GM18505 (cell line): ENCODE results near the gene ATP2B1.

Experiments
- ATAC-seq: cut with Tn5 transposase; IDR thresholded peaks from one replicate; pipeline ENCODE4 v1.9.1; 2021; ENCODE audit not compliant: unreplicated experiment
- POLR2A ChIP-seq: IDR thresholded peaks from 4 replicates; pipeline ENCODE4 v1.6.1; 2011; ENCODE audit warnings: borderline replicate concordance; ENCODE audit not compliant: insufficient read depth, insufficient read length; ENCODE audit errors: extremely low read depth

Gene ATP2B1

GRCh38 chr12:89603678-89604077, 105.0 kb downstream of the ATP2B1 start:
- ATAC-seq, result no peak

GRCh38 chr12:89597770-89598169, 110.9 kb downstream of the ATP2B1 start:
- no peak for ATAC-seq
- TF ChIP-seq POLR2A, result no peak

More at GRCh38 chr12:89603678-89604077, 105.0 kb downstream of the ATP2B1 start:
- TF ChIP-seq POLR2A, result no peak

GRCh38 chr12:89597210-89597609, 111.4 kb downstream of the ATP2B1 start:
- no peak for ATAC-seq
- TF ChIP-seq POLR2A, result no peak

- TF ChIP-seq POLR2A, result no peak
- ATAC-seq, result no peak
These were observed 114.8 kb downstream of the ATP2B1 start for GRCh38 chr12:89593873-89594272.

- no peak for TF ChIP-seq POLR2A
- no peak for ATAC-seq
These were observed 115.4 kb downstream of the ATP2B1 start for GRCh38 chr12:89593233-89593632.

GRCh38 chr12:89589753-89590152, 118.9 kb downstream of the ATP2B1 start:
- no peak for TF ChIP-seq POLR2A
- no peak for ATAC-seq

GRCh38 chr12:89578499-89578898, 130.1 kb downstream of the ATP2B1 start:
- ATAC-seq, result no peak
- no peak for TF ChIP-seq POLR2A

GRCh38 chr12:89576572-89577220, 131.9 kb downstream of the ATP2B1 start:
- no peak for ATAC-seq
- no peak for TF ChIP-seq POLR2A

- no peak for ATAC-seq
These were observed 133.3 kb downstream of the ATP2B1 start for GRCh38 chr12:89575374-89575773.

GRCh38 chr12:89574736-89575208, 133.9 kb downstream of the ATP2B1 start:
- TF ChIP-seq POLR2A, result no peak
- ATAC-seq, result no peak

More at GRCh38 chr12:89575374-89575773, 133.3 kb downstream of the ATP2B1 start:
- TF ChIP-seq POLR2A, result no peak

GRCh38 chr12:89573051-89573810, 135.4 kb downstream of the ATP2B1 start:
- no peak for ATAC-seq
- TF ChIP-seq POLR2A, result no peak

GRCh38 chr12:89571491-89572195, 137.0 kb downstream of the ATP2B1 start:
- no peak for TF ChIP-seq POLR2A
- ATAC-seq, result no peak

- no peak for TF ChIP-seq POLR2A
- no peak for ATAC-seq
These were observed 140.2 kb downstream of the ATP2B1 start for GRCh38 chr12:89568484-89568883.

- TF ChIP-seq POLR2A, result no peak
- no peak for ATAC-seq
These were observed 140.9 kb downstream of the ATP2B1 start for GRCh38 chr12:89567691-89568239.

- ATAC-seq, result no peak
These were observed 142.0 kb downstream of the ATP2B1 start for GRCh38 chr12:89566615-89567014.

More at GRCh38 chr12:89566615-89567014, 142.0 kb downstream of the ATP2B1 start:
- no peak for TF ChIP-seq POLR2A
